ENCODE results near the gene DCXR.

GRCh38 chr17:82023447-82024241, 13.9 kb downstream of the DCXR start:
- no peak for TF ChIP-seq CTCF (IDR thresholded peaks at IDR 0.05)
- no peak for TF ChIP-seq POLR2A (IDR thresholded peaks at IDR 0.05)

All from esophagus squamous epithelium (tissue), 4 donors.